PC-9 (cell line): ENCODE measurements around the gene ARR3.

Source experiments
- EZH2 ChIP-seq: fragments of 200-600 bp; sonication (generic); IDR thresholded peaks from 2 replicates; pipeline ENCODE4 v1.8.0; 2017; ENCODE audit warnings: antibody characterized with exemption, low read depth
- TF ChIP-seq, protein P1 (sequence below): fragments of 200-600 bp; sonication (generic); conservative IDR thresholded peaks from 2 replicates; pipeline ENCODE4 v1.6.1; 2017; ENCODE audit warnings: mixed run types, antibody characterized with exemption, mild to moderate bottlenecking, moderate library complexity

DNA sequence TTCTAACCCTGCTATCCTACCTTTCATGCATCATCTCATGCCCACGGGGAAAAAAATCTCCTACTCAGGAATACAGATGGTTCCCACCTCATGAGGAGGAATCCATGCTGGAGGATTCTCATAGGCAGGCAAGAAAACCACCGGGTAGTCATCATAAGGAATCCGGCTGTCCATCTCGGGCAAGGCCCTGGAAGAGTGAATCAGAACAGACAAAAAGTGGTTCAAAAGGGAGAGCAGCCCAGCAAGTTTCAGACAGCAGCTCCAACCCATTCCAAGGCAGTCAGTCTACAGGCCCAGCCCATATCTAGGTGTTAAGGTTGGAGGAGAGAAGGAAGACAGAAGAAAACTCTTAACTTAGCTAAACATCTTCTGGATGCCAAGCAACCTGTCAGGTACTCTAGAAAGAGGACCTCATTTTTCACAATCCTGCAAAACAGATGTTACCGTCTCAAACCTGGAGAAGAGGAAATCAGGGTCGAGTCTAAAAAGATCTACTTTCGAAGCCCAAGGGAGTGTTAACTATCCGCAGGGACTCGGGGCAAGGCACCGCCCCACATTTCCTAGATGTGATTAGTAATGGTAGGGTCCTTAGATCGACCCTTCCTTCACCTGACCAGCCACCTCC lies 21.1 kb downstream of the ARR3 start:
- TF ChIP-seq, protein P1, sequence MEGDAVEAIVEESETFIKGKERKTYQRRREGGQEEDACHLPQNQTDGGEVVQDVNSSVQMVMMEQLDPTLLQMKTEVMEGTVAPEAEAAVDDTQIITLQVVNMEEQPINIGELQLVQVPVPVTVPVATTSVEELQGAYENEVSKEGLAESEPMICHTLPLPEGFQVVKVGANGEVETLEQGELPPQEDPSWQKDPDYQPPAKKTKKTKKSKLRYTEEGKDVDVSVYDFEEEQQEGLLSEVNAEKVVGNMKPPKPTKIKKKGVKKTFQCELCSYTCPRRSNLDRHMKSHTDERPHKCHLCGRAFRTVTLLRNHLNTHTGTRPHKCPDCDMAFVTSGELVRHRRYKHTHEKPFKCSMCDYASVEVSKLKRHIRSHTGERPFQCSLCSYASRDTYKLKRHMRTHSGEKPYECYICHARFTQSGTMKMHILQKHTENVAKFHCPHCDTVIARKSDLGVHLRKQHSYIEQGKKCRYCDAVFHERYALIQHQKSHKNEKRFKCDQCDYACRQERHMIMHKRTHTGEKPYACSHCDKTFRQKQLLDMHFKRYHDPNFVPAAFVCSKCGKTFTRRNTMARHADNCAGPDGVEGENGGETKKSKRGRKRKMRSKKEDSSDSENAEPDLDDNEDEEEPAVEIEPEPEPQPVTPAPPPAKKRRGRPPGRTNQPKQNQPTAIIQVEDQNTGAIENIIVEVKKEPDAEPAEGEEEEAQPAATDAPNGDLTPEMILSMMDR = no peak
- no peak for TF ChIP-seq EZH2
